Endothelial cell of umbilical vein (primary cell): ENCODE data around the gene MTFMT. TPM values are rescaled to one million over a fixed set of nuclear protein-coding genes. Genes with fewer than 3 reads are reported as not detected.

Experiments used
- BruUV-seq: library from RNA; stranded (reverse); fragments of 400-500 nt; replicated peaks from 2 replicates; lab custom pipeline; 2021; lab: Mats Ljungman, UMichigan
- CTCF ChIA-PET: fragments of 300-600, 350-600 bp; sonication (Branson Sonifier 250); formaldehyde crosslinking; loops from one replicate; lab custom pipeline; 2021; ENCODE audit warnings: antibody characterized with exemption, inconsistent platforms; lab: Charles Lee
- POLR2A ChIA-PET: fragments of 300-600, 350-600 bp; sonication (Branson Sonifier 250); formaldehyde crosslinking; loops from one replicate; lab custom pipeline; 2021; ENCODE audit warnings: antibody characterized with exemption, inconsistent platforms; lab: Charles Lee
- DNase-seq: peaks from one replicate; pipeline ENCODE4 v3.0.0-alpha.2; 2011; ENCODE audit warnings: low read depth, low spot score
- FAIRE-seq: peaks from 2 replicates; lab custom pipeline; 2011; peaks lifted over from hg19 to GRCh38; lab: Jason Lieb, UNC
- H2AFZ ChIP-seq: 2 replicates; pipeline ENCODE4 v1.6.0; 2012; ENCODE audit warnings: low read depth, low read length, control low read depth, inconsistent platforms
- H3K27ac ChIP-seq: 2 replicates; pipeline ENCODE4 v1.5.1; 2011; ENCODE audit warnings: low read depth, mild to moderate bottlenecking, control low read depth, low read length, moderate library complexity; ENCODE audit not compliant: insufficient read depth
- H3K27me3 ChIP-seq, 2 experiments: 2 replicates each; pipeline versions ENCODE4 v1.6.0 to v1.6.1; 2011; ENCODE audit warnings: low read length in 2 of 2, mixed read lengths in 1 of 2; ENCODE audit not compliant: control insufficient read depth in 2 of 2, insufficient read depth in 2 of 2
- H3K36me3 ChIP-seq, 2 experiments: 2 replicates in 1 of 2; 3 replicates in 1 of 2; pipeline ENCODE4 v1.5.1; 2011; ENCODE audit warnings: low read length in 2 of 2, mild to moderate bottlenecking in 1 of 2, moderate library complexity in 1 of 2; ENCODE audit not compliant: control insufficient read depth in 2 of 2, insufficient read depth in 2 of 2; ENCODE audit errors: extremely low read depth in 1 of 2
- H3K4me1 ChIP-seq: 3 replicates; pipeline ENCODE4 v1.5.1; 2011; ENCODE audit warnings: mild to moderate bottlenecking, low read length; ENCODE audit not compliant: control insufficient read depth, insufficient read depth; ENCODE audit errors: extremely low read depth
- H3K4me2 ChIP-seq: 2 replicates; pipeline ENCODE4 v1.6.1; 2011; ENCODE audit warnings: low read length, control low read depth, mixed read lengths; ENCODE audit not compliant: insufficient read depth
- H3K4me3 ChIP-seq, 3 experiments: fragments of 200-600 bp in 1 of 3; sonication (generic), shearing (Covaris generic) in 1 of 3; replicated peaks in 1 of 3; 2 replicates each; pipeline ENCODE4 v1.5.1; 2011 to 2016; ENCODE audit warnings: control low read depth in 3 of 3, low read length in 3 of 3, mild to moderate bottlenecking in 2 of 3, inconsistent platforms in 1 of 3, low read depth in 1 of 3, moderate library complexity in 1 of 3; ENCODE audit not compliant: insufficient read depth in 1 of 3
- H3K79me2 ChIP-seq: 2 replicates; pipeline ENCODE4 v1.6.0; 2012; ENCODE audit warnings: low read length, inconsistent platforms; ENCODE audit not compliant: control insufficient read depth, insufficient read depth
- H3K9ac ChIP-seq: replicated peaks from 2 replicates; pipeline ENCODE3; 2011; ENCODE audit warnings: low read length, control low read depth; ENCODE audit not compliant: insufficient read depth; ENCODE audit errors: extremely low read depth
- H3K9me1 ChIP-seq: replicated peaks from 3 replicates; pipeline ENCODE4 v1.6.0; 2011; ENCODE audit warnings: mild to moderate bottlenecking, low read length; ENCODE audit not compliant: control insufficient read depth, insufficient read depth; ENCODE audit errors: extremely low read depth
- H3K9me3 ChIP-seq: replicated peaks from 2 replicates; pipeline ENCODE4 v1.5.1; 2012; ENCODE audit warnings: low read length, inconsistent platforms; ENCODE audit not compliant: control insufficient read depth, insufficient read depth
- H4K20me1 ChIP-seq: replicated peaks from 2 replicates; pipeline ENCODE3; 2011; ENCODE audit warnings: mild to moderate bottlenecking, low read length; ENCODE audit not compliant: control insufficient read depth, insufficient read depth; ENCODE audit errors: extremely low read depth
- CTCF ChIP-seq, 2 donors: IDR thresholded peaks; 1 replicate in 1 of 2; 2 replicates in 1 of 2; pipeline ENCODE4 v1.5.1; 2011; ENCODE audit warnings: low read length in 2 of 2, mild to moderate bottlenecking in 2 of 2, moderate library complexity in 2 of 2, control low read depth in 1 of 2, inconsistent platforms in 1 of 2, low read depth in 1 of 2; ENCODE audit not compliant: insufficient read depth in 1 of 2; ENCODE audit errors: extremely low read depth in 1 of 2
- EZH2 ChIP-seq: IDR thresholded peaks from 2 replicates; pipeline ENCODE4 v1.6.1; 2012; ENCODE audit warnings: borderline replicate concordance, low read depth, mild to moderate bottlenecking, moderate library complexity, low read length, inconsistent platforms; ENCODE audit not compliant: severe bottlenecking
- FOS ChIP-seq: IDR thresholded peaks from 2 replicates; pipeline ENCODE4 v1.6.1; 2011; ENCODE audit warnings: mild to moderate bottlenecking, low read length, moderate library complexity, borderline replicate concordance; ENCODE audit not compliant: insufficient read depth
- GATA2 ChIP-seq: IDR thresholded peaks from 2 replicates; pipeline ENCODE4 v1.7.0; 2011; ENCODE audit warnings: low read depth, mild to moderate bottlenecking, moderate library complexity, mixed read lengths, low read length; ENCODE audit not compliant: insufficient read length, insufficient read depth
- JUN ChIP-seq: IDR thresholded peaks from 2 replicates; pipeline ENCODE4 v1.6.1; 2011; ENCODE audit warnings: borderline replicate concordance, low read depth; ENCODE audit not compliant: insufficient read length, insufficient read depth
- MAX ChIP-seq: IDR thresholded peaks from 2 replicates; pipeline ENCODE4 v1.6.1; 2011; ENCODE audit not compliant: insufficient read depth, insufficient read length
- MYC ChIP-seq: IDR thresholded peaks from one replicate; pipeline ENCODE4 v1.6.1; 2011; ENCODE audit warnings: mild to moderate bottlenecking, low read depth, low read length
- POLR2AphosphoS5 ChIP-seq: IDR thresholded peaks from 2 replicates; pipeline ENCODE4 v1.6.1; 2012; ENCODE audit warnings: low read depth, mild to moderate bottlenecking, control low read depth, low read length, moderate library complexity; ENCODE audit not compliant: insufficient read depth
- dilution Hi-C: fragments of 300-500 bp; cut with MboI; formaldehyde crosslinking; loops from one replicate; pipeline ENCODE4 v1.15.0; 2019; ENCODE audit warnings: low sequenced_read_pairs; ENCODE audit not compliant: extremely low pct_ligation_motif_present
- intact Hi-C: fragments of 100-400 bp; cut with micrococcal nuclease; formaldehyde crosslinking; loops from one replicate; pipeline ENCODE4 v1.10.0; 2022
- polyA plus RNA-seq, 4 experiments: library from polyadenylated mRNA; depleted of rRNA in 3 of 4; stranded (reverse) in 3 of 4; unstranded in 1 of 4; fragments of >200 nt; gene quantifications; 2 replicates each; pipeline versions ENCODE4 v1.2.1 to v1.2.3, GENCODE V29; 2011 to 2012; ENCODE audit warnings: missing spikeins in 1 of 4
- total RNA-seq: library from RNA; stranded (reverse); gene quantifications from 2 replicates; pipeline ENCODE4 v1.2.3, GENCODE V29; 2021

The MTFMT gene
- total and polyA plus RNA-seq, 2 donors (not counting 3 experiments of a cell fraction or from before 2014, with no cell fraction given): 7.5 to 20.4 TPM

GRCh38 chr15:65054333-65055200, 25.1 kb upstream of the MTFMT start:
- BruUV-seq: no TSS peak
- Histone ChIP-seq H3K9me1 (no peaks in the 10 kb centered on the region), H3K4me2 (no peak overlapping the region), H3K27ac (no peak overlapping the region), H3K4me1 (peaks cover 9% of the 10 kb centered on the region), H3K9me3 (no peaks in the 10 kb centered on the region), H3K36me3 (no peaks in the 10 kb centered on the region), H4K20me1 (no peaks in the 10 kb centered on the region), H3K27me3 (no peaks in the 10 kb centered on the region), H3K4me3 (no peak overlapping the region), H3K9ac (no peak overlapping the region), H2AFZ (no peak overlapping the region), H3K79me2 (no peaks in the 10 kb centered on the region)
- DNase-seq (peak; percentile 61), FAIRE-seq (peak; percentile 83)
- dilution Hi-C loops (no loop called here), intact Hi-C loops (loop anchor here (1.0 to 2.0 kb wide), 6 partner anchors 24 to 242 kb away; partner anchors contain the start of gene RNU5A-1)
- ChIA-PET POLR2A (no interaction called here), CTCF (interaction anchor here (0.5 to 7.2 kb wide), 20 partner anchors 8 to 243 kb away, joined by 3 to 89 read pairs (median 4); partner anchors contain the start of genes KBTBD13 and RASL12)
- TF ChIP-seq MYC (no peak), MAX (no peak), EZH2 (no peak), JUN (no peak), GATA2 (no peak), POLR2AphosphoS5 (no peak), CTCF (IDR thresholded peaks at IDR 0.05; ENCODE audit: extremely low read depth in 1 of 2, insufficient read depth in 1 of 2, low read depth in 1 of 2, low read length in 2 of 2) (peak; percentile 91 to 96), FOS (no peak)
